Tibial artery (tissue), 4 donors: ENCODE results near the gene MAP1LC3C.

ENCODE experiments used
- DNase-seq, 2 donors: peaks; one replicate each; pipeline ENCODE4 v3.0.0-alpha.2; 2019
- H3K27ac ChIP-seq, 2 donors: fragments of 200-600 bp; sonication (generic) in 1 of 2; 1 replicate in 1 of 2; 2 replicates in 1 of 2; pipeline ENCODE4 v1.5.1; 2018 to 2019; ENCODE audit warnings: mild to moderate bottlenecking in 1 of 2
- H3K27me3 ChIP-seq, 2 donors: fragments of 200-600 bp; sonication (generic) in 1 of 2; one replicate each; pipeline versions ENCODE4 v1.5.1 to v1.6.0; 2016 to 2019
- H3K36me3 ChIP-seq, 3 donors: fragments of 200-600 bp; sonication (generic) in 2 of 3; one replicate each; pipeline ENCODE4 v1.5.1; 2016 to 2019; ENCODE audit warnings: mild to moderate bottlenecking in 2 of 3
- H3K4me1 ChIP-seq, 4 donors: fragments of 200-600 bp; sonication (generic) in 2 of 4; 1 replicate in 3 of 4; 2 replicates in 1 of 4; pipeline ENCODE4 v1.5.1; 2016 to 2019
- H3K4me3 ChIP-seq, 2 donors: fragments of 200-600 bp; sonication (generic) in 1 of 2; 1 replicate in 1 of 2; 2 replicates in 1 of 2; pipeline ENCODE4 v1.5.1; 2018 to 2019; ENCODE audit warnings: mild to moderate bottlenecking in 2 of 2
- H3K9me3 ChIP-seq, 3 donors: fragments of 200-600 bp; sonication (generic) in 1 of 3; one replicate each; pipeline ENCODE4 v1.5.1; 2016 to 2019
- intact Hi-C: fragments of 100-400 bp; cut with DNase I; formaldehyde crosslinking; loops from one replicate; pipeline ENCODE4 v1.15.0; 2023; ENCODE audit warnings: low total_unique reads
- TF ChIP-seq, protein P1 (sequence below), 2 experiments: fragments of 200-600 bp in 1 of 2; fragments of 450-650 bp in 1 of 2; IDR thresholded peaks; one replicate each; pipeline ENCODE4 v1.5.1; 2017 to 2019; ENCODE audit warnings: antibody characterized with exemption in 2 of 2, mild to moderate bottlenecking in 1 of 2, moderate library complexity in 1 of 2

MAP1LC3C gene

DNA sequence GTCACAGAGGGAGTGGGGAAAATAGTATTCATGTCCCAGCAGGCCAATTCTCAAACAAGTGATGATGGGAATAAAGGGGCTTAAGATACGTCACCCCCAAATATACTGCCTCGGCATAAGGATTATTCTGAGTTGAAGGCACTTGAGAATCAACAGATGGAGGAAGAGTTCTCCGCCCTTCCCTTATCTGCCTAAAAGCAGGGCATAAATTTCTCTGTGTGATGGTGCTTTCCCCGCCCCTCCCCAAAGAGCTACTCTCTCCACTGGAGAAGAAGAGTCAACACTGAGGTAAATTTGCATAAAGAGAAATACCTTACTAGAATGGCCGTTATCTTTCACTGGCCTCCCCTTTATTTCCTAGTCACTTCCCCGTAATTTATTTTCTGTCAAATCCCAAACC lies 22.7 kb downstream of the MAP1LC3C start:
- H3K4me1 ChIP-seq = no peaks in the 10 kb centered on the region
- no peak for DNase-seq
- H3K27me3 ChIP-seq = no peaks in the 10 kb centered on the region
- H3K27ac ChIP-seq = no peak overlapping the region
- H3K36me3 ChIP-seq = no peaks in the 10 kb centered on the region
- intact Hi-C loops = no loop called here
- no peaks in the 10 kb centered on the region for H3K9me3 ChIP-seq
- H3K4me3 ChIP-seq = no peak overlapping the region
- TF ChIP-seq, protein P1, sequence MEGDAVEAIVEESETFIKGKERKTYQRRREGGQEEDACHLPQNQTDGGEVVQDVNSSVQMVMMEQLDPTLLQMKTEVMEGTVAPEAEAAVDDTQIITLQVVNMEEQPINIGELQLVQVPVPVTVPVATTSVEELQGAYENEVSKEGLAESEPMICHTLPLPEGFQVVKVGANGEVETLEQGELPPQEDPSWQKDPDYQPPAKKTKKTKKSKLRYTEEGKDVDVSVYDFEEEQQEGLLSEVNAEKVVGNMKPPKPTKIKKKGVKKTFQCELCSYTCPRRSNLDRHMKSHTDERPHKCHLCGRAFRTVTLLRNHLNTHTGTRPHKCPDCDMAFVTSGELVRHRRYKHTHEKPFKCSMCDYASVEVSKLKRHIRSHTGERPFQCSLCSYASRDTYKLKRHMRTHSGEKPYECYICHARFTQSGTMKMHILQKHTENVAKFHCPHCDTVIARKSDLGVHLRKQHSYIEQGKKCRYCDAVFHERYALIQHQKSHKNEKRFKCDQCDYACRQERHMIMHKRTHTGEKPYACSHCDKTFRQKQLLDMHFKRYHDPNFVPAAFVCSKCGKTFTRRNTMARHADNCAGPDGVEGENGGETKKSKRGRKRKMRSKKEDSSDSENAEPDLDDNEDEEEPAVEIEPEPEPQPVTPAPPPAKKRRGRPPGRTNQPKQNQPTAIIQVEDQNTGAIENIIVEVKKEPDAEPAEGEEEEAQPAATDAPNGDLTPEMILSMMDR (IDR thresholded peaks at IDR 0.05) = no peak

GRCh38 chr1:241972703-241973369 lies 26.1 kb downstream of the MAP1LC3C start:
- H3K27me3 ChIP-seq = no peaks in the 10 kb centered on the region
- no peak overlapping the region for H3K4me3 ChIP-seq
- H3K4me1 ChIP-seq = no peaks in the 10 kb centered on the region
- DNase-seq = no peak
- H3K9me3 ChIP-seq = no peaks in the 10 kb centered on the region
- TF ChIP-seq, protein P1 (IDR thresholded peaks at IDR 0.05) = no peak
- no peak overlapping the region for H3K27ac ChIP-seq
- no peaks in the 10 kb centered on the region for H3K36me3 ChIP-seq
- intact Hi-C loops = no loop called here

GRCh38 chr1:241968611-241969010 lies 30.3 kb downstream of the MAP1LC3C start:
- intact Hi-C loops = no loop called here
- H3K36me3 ChIP-seq = no peaks in the 10 kb centered on the region
- no peaks in the 10 kb centered on the region for H3K4me1 ChIP-seq
- DNase-seq = no peak
- H3K27ac ChIP-seq = no peak overlapping the region
- H3K4me3 ChIP-seq = no peak overlapping the region
- H3K27me3 ChIP-seq = no peaks in the 10 kb centered on the region
- TF ChIP-seq, protein P1 (IDR thresholded peaks at IDR 0.05) = no peak
- no peaks in the 10 kb centered on the region for H3K9me3 ChIP-seq

DNA sequence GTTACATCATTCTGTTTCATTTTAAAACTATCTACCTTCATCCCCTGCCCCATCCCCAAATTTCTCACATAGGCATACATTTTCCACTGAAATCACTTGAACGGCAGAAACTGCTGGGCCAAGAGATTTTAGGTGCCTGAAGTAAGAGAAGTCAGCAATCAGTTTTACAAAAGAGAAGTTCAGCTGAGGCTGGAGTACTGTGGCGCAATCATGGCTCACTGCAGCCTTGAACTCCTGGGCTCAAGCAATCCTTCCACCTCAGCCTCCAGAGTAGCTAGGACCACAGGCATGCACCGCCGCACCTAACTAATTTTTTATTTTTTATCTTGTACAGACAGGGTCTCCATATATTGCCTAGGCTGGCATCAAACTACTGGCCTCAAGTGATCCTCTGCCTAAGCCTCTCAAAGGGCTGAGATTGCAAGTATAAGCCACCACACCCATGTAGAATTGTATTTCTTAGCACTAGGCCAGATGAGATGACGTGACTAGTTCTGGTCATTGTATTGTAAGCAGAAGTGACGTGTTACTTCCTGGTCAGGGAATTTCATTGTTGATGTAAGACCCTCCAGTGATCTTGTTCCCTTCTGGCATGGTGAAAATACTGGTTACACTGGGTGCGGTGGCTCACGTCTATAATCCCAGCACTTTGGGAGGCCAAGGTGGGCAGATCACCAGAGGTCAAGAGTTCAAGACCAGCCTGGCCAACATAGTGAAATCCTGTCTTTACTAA lies 34.2 kb downstream of the MAP1LC3C start:
- DNase-seq = peak in 1 of 2 donors; percentile 28
- no peak overlapping the region for H3K27ac ChIP-seq
- no peaks in the 10 kb centered on the region for H3K9me3 ChIP-seq
- H3K4me1 ChIP-seq = no peaks in the 10 kb centered on the region
- H3K27me3 ChIP-seq = no peaks in the 10 kb centered on the region
- no peaks in the 10 kb centered on the region for H3K36me3 ChIP-seq
- intact Hi-C loops = no loop called here
- TF ChIP-seq, protein P1 (IDR thresholded peaks at IDR 0.05) = no peak
- no peak overlapping the region for H3K4me3 ChIP-seq

- intact Hi-C loops = no loop called here
- Histone ChIP-seq H3K36me3 (no peaks in the 10 kb centered on the region), H3K4me3 (no peak overlapping the region), H3K27me3 (no peaks in the 10 kb centered on the region), H3K4me1 (no peaks in the 10 kb centered on the region), H3K27ac (no peak overlapping the region), H3K9me3 (no peaks in the 10 kb centered on the region)
- no peak for DNase-seq
- TF ChIP-seq, protein P1 (IDR thresholded peaks at IDR 0.05) = no peak
Measured at GRCh38 chr1:241963722-241964121, 35.2 kb downstream of the MAP1LC3C start.
